Measurements from ENCODE around the gene SOCS1. TPM values are rescaled to one million over a fixed set of nuclear protein-coding genes. Genes with fewer than 3 reads are reported as not detected.

Gene SOCS1
- polyA plus RNA-seq (2012; ENCODE audit: insufficient read depth, insufficient read length, low read depth), result 0.83 TPM

GRCh38 chr16:11255737-11256660 lies at the start of gene SOCS1:
Gene SOCS1, minus strand, starts transcription at chr16:11256204. Its CDS starts 726 bp downstream, at chr16:11255478.
- DNase-seq, result peak; percentile 86
- Histone ChIP-seq H3K4me3 (ENCODE audit: low read depth, low read length) (peak within 1 kb of the TSS; percentile 85), H3K4me1 (no peaks in the 10 kb centered on the region), H3K36me3 (no peaks in the 10 kb centered on the region), H3K27me3 (peaks cover 12% of the 10 kb centered on the region), H3K9me3 (no peaks in the 10 kb centered on the region)
- peak; percentile 52 for TF ChIP-seq CTCF (IDR thresholded peaks at IDR 0.05; ENCODE audit: low read depth, low read length)

DNA sequence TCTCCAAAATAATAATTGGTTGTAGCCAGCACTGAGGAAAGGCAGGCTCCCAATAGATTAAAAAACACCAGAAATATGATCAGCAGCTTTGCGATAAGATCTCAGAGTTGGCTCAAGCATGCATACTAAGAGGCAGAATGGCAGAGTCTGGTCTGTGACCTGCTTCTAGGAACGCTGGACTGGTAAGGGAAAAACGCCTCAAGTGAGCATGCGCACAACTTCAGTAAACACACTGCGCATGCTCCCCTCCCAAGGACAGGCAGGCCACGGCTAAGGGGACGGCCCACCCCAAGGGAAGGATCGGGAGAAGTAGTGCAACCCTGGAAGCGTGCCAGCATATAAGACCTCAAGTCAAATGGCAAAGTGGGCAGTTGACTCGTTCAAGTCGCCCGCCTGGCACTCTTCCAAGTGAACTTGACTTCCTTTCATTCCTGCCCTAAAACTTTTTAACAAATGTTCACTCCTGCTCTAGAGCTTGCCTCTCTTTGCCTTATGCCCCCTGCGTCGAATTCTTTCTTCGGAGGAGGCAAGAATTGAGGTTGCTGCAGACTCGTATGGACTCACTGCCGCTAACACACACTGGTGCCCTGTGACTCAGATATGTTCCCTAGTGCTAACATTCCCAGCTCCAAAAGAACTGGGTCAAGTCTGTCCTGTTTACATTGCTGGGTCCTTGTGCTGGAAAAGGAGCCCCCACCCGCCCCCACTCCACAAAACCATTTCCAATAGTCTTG lies 47.6 kb upstream of the SOCS1 start:
- Histone ChIP-seq H3K4me1 (peaks cover 7% of the 10 kb centered on the region), H3K4me3 (ENCODE audit: low read depth, low read length) (peak overlapping the region; percentile 8)
- DNase-seq, result peak; percentile 75

DNA sequence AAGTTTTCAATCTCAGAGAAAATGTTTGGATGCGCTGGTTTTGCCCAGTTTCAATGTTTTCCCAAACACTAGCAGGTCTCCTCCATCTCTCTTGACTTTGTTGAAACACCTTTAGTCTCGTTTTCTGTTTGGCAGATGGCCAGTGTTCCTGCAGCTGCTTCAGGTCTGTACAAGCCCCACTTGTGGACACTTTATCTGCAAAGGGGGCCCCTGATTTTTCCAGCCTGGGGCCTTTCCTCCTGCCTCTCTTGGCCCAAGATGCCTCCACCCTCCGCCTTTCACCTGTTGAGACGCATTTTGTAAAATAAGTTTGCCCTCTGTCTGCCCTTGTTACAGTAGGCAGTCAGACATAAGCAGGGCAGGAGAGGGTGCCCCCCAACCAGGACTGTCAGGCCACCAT lies 47.0 kb upstream of the SOCS1 start:
- Histone ChIP-seq H3K36me3 (no peaks in the 10 kb centered on the region), H3K4me1 (peaks cover 7% of the 10 kb centered on the region), H3K27me3 (no peaks in the 10 kb centered on the region), H3K9me3 (no peaks in the 10 kb centered on the region), H3K4me3 (ENCODE audit: low read depth, low read length) (no peak overlapping the region; the same call in 1 of the 2 replicates)
- no peak for TF ChIP-seq CTCF (IDR thresholded peaks at IDR 0.05; ENCODE audit: low read depth, low read length)
- DNase-seq, result no peak

More for the DNA sequence above, 47.6 kb upstream of the SOCS1 start:
- no peak for TF ChIP-seq CTCF (IDR thresholded peaks at IDR 0.05; ENCODE audit: low read depth, low read length)
- Histone ChIP-seq H3K36me3 (no peaks in the 10 kb centered on the region), H3K27me3 (no peaks in the 10 kb centered on the region), H3K9me3 (no peaks in the 10 kb centered on the region)

GRCh38 chr16:11301645-11302501 lies 45.9 kb upstream of the SOCS1 start:
- no peaks in the 10 kb centered on the region for H3K36me3 ChIP-seq

GRCh38 chr16:11300560-11300892 lies 44.5 kb upstream of the SOCS1 start:
- Histone ChIP-seq H3K4me3 (ENCODE audit: low read depth, low read length) (no peak overlapping the region), H3K36me3 (no peaks in the 10 kb centered on the region), H3K27me3 (no peaks in the 10 kb centered on the region), H3K9me3 (no peaks in the 10 kb centered on the region), H3K4me1 (peaks cover 12% of the 10 kb centered on the region)
- TF ChIP-seq CTCF (IDR thresholded peaks at IDR 0.05; ENCODE audit: low read depth, low read length), result no peak
- DNase-seq, result no peak

More at GRCh38 chr16:11301645-11302501, 45.9 kb upstream of the SOCS1 start:
- H3K4me1 ChIP-seq, result peaks cover 12% of the 10 kb centered on the region
- no peak for DNase-seq
- TF ChIP-seq CTCF (IDR thresholded peaks at IDR 0.05; ENCODE audit: low read depth, low read length), result no peak
- H3K27me3 ChIP-seq, result no peaks in the 10 kb centered on the region
- H3K4me3 ChIP-seq (ENCODE audit: low read depth, low read length), result no peak overlapping the region
- no peaks in the 10 kb centered on the region for H3K9me3 ChIP-seq

All from BE2C (cell line).